Right lobe of liver (tissue), 4 donors: ENCODE data around the gene TNPO2.

ENCODE experiments used
- CTCF ChIP-seq, 4 donors: fragments of 200-600 bp in 3 of 4; fragments of 450-650 bp in 1 of 4; IDR thresholded peaks; one replicate each; pipeline versions ENCODE4 v1.5.1 to v1.8.0; 2016 to 2022; ENCODE audit warnings: antibody characterized with exemption in 4 of 4, mild to moderate bottlenecking in 2 of 4
- POLR2A ChIP-seq: fragments of 450-650 bp; IDR thresholded peaks from one replicate; pipeline ENCODE4 v1.6.1; 2017; ENCODE audit warnings: antibody characterized with exemption, mild to moderate bottlenecking
- donor health status: DM: no; HTN: no; CAD: no.
- donor health status: DM: no; HTN: no; CAD: no.
- donor health status: DM: no; HTN: yes; CAD: no.

- no peak for TF ChIP-seq POLR2A
- no peak for TF ChIP-seq CTCF (IDR thresholded peaks at IDR 0.05)
Measured at GRCh38 chr19:12670159-12670928, 53.4 kb downstream of the TNPO2 start.
